Upper lobe of left lung (tissue), 4 donors: ENCODE results near the gene PPP6R2.

ENCODE experiments used
- POLR2A ChIP-seq, 4 donors: fragments of 450-650 bp; IDR thresholded peaks; one replicate each; pipeline ENCODE4 v1.5.1; 2016 to 2017; ENCODE audit warnings: antibody characterized with exemption in 4 of 4, mild to moderate bottlenecking in 2 of 4
- POLR2AphosphoS5 ChIP-seq, 2 donors: sonication (generic); formaldehyde crosslinking; IDR thresholded peaks; one replicate each; pipeline ENCODE4 v1.5.1; 2017; ENCODE audit warnings: antibody characterized with exemption in 2 of 2
- TF ChIP-seq, protein P1 (sequence below), 6 experiments: fragments of 450-650 bp in 4 of 6; fragments of 200-600 bp in 2 of 6; sonication (generic) in 2 of 6; IDR thresholded peaks; one replicate each; pipeline ENCODE4 v1.5.1; 2016 to 2019; ENCODE audit warnings: antibody characterized with exemption in 6 of 6

DNA sequence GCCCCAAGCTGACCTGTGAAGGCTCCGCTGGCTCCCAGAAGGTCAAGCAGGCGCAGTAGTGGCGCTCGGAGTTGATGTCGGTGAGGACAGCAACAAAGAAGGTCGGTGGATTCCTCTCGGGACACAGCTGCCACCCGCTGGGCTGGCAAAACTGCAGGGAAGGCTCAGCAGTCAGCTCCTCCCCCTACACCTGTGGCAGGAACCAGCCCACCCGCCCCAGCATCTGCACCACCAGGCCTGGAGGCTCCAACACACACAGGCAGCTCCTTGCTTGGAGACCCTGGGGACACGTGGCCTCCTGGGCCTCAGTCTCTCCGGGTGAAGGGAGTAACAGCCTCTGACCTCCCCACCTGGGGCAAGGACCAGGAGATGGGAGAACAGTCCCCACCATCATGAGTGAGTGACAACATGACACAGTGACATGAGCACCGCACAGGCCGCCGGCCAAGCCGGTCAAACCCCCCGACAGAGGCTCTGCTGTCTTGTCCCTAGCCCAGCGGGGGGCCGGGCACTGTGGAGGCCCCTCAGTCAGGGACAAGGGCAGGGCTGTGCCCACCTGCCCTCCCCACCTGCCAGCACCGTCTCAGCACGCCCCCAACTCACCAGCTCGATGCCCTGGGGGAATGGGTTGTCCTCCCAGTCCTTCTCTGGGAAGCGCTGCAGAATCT, 124.8 kb downstream of the PPP6R2 start:
- no peak for TF ChIP-seq POLR2A (IDR thresholded peaks at IDR 0.05)
- TF ChIP-seq, protein P1, sequence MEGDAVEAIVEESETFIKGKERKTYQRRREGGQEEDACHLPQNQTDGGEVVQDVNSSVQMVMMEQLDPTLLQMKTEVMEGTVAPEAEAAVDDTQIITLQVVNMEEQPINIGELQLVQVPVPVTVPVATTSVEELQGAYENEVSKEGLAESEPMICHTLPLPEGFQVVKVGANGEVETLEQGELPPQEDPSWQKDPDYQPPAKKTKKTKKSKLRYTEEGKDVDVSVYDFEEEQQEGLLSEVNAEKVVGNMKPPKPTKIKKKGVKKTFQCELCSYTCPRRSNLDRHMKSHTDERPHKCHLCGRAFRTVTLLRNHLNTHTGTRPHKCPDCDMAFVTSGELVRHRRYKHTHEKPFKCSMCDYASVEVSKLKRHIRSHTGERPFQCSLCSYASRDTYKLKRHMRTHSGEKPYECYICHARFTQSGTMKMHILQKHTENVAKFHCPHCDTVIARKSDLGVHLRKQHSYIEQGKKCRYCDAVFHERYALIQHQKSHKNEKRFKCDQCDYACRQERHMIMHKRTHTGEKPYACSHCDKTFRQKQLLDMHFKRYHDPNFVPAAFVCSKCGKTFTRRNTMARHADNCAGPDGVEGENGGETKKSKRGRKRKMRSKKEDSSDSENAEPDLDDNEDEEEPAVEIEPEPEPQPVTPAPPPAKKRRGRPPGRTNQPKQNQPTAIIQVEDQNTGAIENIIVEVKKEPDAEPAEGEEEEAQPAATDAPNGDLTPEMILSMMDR (IDR thresholded peaks at IDR 0.05), result no peak
- TF ChIP-seq POLR2AphosphoS5 (IDR thresholded peaks at IDR 0.05), result no peak
